ENCODE data around the gene ALG8. TPM values are rescaled to one million over a fixed set of nuclear protein-coding genes. Genes with fewer than 3 reads are reported as not detected.

ALG8 gene
- total RNA-seq, 4 donors from 2014 or later = 24.9 to 43.5 (median 32.0) TPM

- Histone ChIP-seq H3K9me3 (no peaks in the 10 kb centered on the region), H3K36me3 (no peaks in the 10 kb centered on the region), H3K27me3 (no peaks in the 10 kb centered on the region), H3K27ac (no peak overlapping the region), H3K4me1 (peaks cover 0 to 7% (median 0%) of the 10 kb centered on the region in 4 donors), H3K4me3 (no peak overlapping the region)
- peak in 1 of 2 donors; percentile 43 for DNase-seq (ENCODE audit: low spot score in 2 of 2)
- 12 to 15% methylated on average over 1 of the region's 1 CpG for WGBS, 2 donors
- TF ChIP-seq POLR2A (IDR thresholded peaks at IDR 0.05) = no peak
- TF ChIP-seq CTCF (IDR thresholded peaks at IDR 0.05) = peak in 3 of 5 experiments; percentile 10 to 45 (median 14)
Observed at GRCh38 chr11:78149646-78150045, 10.2 kb upstream of the ALG8 start.

DNA sequence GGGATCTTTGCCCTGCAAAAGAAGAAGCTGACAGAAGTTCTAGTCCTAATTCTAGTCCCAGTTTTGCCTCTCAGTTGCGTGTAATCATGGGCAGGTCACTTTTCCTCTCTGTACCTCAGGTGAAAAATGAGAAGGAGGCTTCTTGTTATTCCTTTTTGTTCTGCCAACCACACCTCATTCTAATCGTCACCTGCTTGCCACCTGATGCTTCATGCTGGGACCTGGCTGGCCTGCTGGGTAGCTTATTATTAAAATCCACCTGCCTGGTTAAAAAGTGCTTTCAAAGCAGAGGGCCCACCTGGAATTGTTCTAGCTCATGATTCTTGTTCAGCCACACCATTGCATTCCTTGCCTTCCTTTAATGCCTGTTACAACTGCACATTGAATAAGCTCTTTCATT lies 8.4 kb upstream of the ALG8 start:
- Histone ChIP-seq H3K27ac (no peak overlapping the region), H3K4me1 (peaks cover 0 to 7% (median 0%) of the 10 kb centered on the region in 4 donors), H3K27me3 (no peaks in the 10 kb centered on the region), H3K36me3 (peaks cover 0 to 4% (median 0%) of the 10 kb centered on the region in 3 donors), H3K4me3 (no peak overlapping the region), H3K9me3 (no peaks in the 10 kb centered on the region)
- no peak for DNase-seq (ENCODE audit: low spot score in 2 of 2)
- 88 to 92% methylated on average over 2 of the region's 2 CpGs for WGBS, 2 donors
- no peak for TF ChIP-seq CTCF (IDR thresholded peaks at IDR 0.05)
- no peak for TF ChIP-seq POLR2A (IDR thresholded peaks at IDR 0.05)
- TF ChIP-seq EP300 (IDR thresholded peaks at IDR 0.05) = no peak

- Histone ChIP-seq H3K36me3 (peaks cover 0 to 4% (median 0%) of the 10 kb centered on the region in 3 donors), H3K27ac (no peak overlapping the region), H3K27me3 (no peaks in the 10 kb centered on the region), H3K4me1 (peaks cover 0 to 12% (median 0%) of the 10 kb centered on the region in 4 donors), H3K4me3 (no peak overlapping the region), H3K9me3 (no peaks in the 10 kb centered on the region)
- no peak for TF ChIP-seq POLR2A (IDR thresholded peaks at IDR 0.05)
- TF ChIP-seq CTCF (IDR thresholded peaks at IDR 0.05) = no peak
- TF ChIP-seq EP300 (IDR thresholded peaks at IDR 0.05) = no peak
- no peak for DNase-seq (ENCODE audit: low spot score in 2 of 2)
- 86 to 92% methylated on average over 1 of the region's 1 CpG for WGBS, 2 donors
Observed at GRCh38 chr11:78145511-78146025, 6.1 kb upstream of the ALG8 start.

DNA sequence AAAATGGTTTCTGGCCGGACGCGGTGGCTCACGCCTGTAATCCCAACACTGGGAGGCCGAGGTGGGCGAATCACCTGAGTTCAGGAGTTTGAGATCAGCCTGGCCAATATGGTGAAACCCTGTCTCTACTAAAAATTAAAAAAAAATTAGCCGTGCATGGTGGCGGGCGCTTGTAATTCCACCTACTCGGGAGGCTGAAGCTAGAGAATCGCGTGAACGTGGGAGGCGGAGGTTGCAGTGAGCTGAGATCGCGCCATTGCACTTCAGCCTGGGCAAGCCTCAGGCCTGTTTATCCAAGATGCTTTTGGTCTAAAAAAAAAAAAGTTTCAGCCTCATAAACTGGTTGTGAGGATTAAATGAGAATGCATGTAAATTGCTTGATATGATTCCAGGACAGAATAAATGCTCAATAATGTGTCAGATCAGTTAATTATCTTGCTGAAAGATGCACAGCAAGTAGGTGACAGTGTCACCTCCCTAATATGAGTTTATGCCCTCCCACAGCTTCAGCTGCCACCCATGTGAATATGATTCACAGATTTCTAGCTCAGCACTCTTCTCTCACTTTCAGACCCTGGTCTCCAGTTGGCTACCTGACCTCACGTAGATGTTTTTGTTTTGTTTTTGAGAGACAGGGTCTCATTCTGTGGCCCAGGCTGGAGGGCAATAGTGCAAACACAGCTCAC lies 1.1 kb upstream of the ALG8 start:
- DNase-seq (ENCODE audit: low spot score in 2 of 2) = no peak
- Histone ChIP-seq H3K4me1 (peaks cover 0 to 25% (median 0%) of the 10 kb centered on the region in 4 donors), H3K4me3 (peak overlapping the region in 3 of 4 donors; percentile 53 to 77 (median 54)), H3K36me3 (peaks cover 0 to 15% (median 0%) of the 10 kb centered on the region in 3 donors), H3K27me3 (no peaks in the 10 kb centered on the region), H3K9me3 (no peaks in the 10 kb centered on the region), H3K27ac (no peak overlapping the region)
- WGBS, 2 donors = 58 to 73% methylated on average over 17 of the region's 17 CpGs
- no peak for TF ChIP-seq POLR2A (IDR thresholded peaks at IDR 0.05)
- no peak for TF ChIP-seq CTCF (IDR thresholded peaks at IDR 0.05)
- no peak for TF ChIP-seq EP300 (IDR thresholded peaks at IDR 0.05)

DNA sequence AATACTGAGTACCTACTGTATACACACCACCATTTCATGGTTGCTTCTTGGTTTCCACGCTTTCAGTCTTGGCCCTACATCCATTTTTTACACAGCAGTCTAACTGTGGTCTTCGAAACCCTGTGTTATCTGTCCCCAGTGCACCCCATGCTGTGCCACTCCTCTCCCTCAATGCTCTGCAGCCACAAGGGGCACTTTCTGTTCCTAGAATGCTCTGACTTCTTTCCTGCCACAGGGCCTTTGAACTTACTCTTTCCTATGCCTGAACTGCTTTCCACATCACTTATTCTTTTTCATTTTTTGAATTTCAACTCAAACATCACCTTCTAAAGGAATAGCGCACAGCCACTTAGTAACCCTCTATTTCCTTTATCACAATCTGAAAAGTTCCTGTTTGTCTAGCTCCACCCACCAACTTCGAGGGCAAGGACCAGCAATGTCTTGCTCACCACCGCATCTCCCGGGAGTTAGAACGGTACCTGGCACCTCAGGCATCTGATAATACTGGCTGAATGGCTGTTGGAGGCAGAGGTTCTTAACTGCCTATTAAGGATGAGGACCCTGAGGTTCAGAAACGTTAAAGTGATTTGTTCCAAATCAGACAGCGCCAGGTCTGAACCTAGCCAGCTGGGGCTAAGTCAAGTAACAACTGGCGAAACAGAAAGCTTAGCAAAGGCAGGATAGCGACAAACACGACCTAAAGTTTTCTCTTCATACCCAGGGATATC lies 568 bp downstream of the ALG8 start:
- H3K4me1 ChIP-seq = peaks cover 0 to 25% (median 0%) of the 10 kb centered on the region in 4 donors
- no peaks in the 10 kb centered on the region for H3K9me3 ChIP-seq
- peaks cover 0 to 26% (median 0%) of the 10 kb centered on the region in 3 donors for H3K36me3 ChIP-seq
- TF ChIP-seq CTCF (IDR thresholded peaks at IDR 0.05) = no peak
- no peak for TF ChIP-seq POLR2A (IDR thresholded peaks at IDR 0.05)
- TF ChIP-seq EP300 (IDR thresholded peaks at IDR 0.05) = no peak
- WGBS, 2 donors = 21 to 22% methylated on average over 12 of the region's 12 CpGs
- peak overlapping the region in 3 of 4 donors; percentile 34 to 82 (median 62) for H3K27ac ChIP-seq
- peak overlapping the region; percentile 52 to 77 (median 54) for H3K4me3 ChIP-seq
- H3K27me3 ChIP-seq = no peaks in the 10 kb centered on the region
- no peak for DNase-seq (ENCODE audit: low spot score in 2 of 2)

Data from tibial nerve (tissue), 4 donors.